NCI-H524 treated with DMSO at 0.1 percent for 48 hours (cell line): ENCODE data around the gene EYS.
"Not testable (repeated sequence)": the region's sequence is repeated elsewhere in the genome, so short reads cannot be mapped to it uniquely, and the experiment has no call there.

Experiments
- DNase-seq: peaks from one replicate; lab custom pipeline; 2025; lab: John Stamatoyannopoulos, UW

Gene EYS

DNA sequence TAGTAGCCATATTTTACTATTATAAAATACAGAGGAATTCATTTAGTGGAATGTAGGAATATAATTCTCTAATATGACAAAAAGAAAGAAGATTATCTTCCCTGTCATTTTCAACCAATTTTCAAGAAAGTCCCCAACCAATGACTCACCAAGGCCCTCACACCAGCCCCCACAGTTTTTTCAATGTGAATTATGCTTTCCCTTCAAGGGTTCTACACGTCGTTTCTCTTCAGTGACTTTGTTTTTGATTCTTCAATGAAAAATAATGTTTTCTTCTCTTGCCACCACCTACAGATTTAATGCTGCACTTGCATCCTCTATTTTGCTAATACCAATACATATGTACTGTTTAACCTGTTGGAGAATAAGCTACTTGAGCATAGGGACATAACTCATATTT lies 1230.1 kb downstream of the EYS start:
- DNase-seq, result no peak

DNA sequence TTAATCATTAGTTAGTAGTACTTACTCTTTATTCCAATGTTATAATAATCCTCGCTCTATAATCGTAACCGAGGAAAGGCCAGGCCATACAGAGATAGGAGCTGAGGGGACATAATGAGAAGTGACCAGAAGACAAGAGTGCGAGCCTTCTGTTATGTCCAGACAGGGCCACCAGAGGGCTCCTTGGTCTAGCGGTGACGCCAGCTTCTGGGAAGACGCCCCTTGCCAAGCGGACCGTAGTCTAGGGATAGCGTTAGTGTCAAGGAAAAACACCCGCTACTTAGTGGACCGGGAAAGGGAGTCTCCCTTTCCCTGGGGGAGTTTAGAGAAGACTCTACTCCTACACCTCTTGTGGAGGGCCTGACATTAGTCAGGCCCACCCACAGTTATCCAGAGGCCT lies 1237.6 kb downstream of the EYS start:
- not testable (repeated sequence) for DNase-seq

DNA sequence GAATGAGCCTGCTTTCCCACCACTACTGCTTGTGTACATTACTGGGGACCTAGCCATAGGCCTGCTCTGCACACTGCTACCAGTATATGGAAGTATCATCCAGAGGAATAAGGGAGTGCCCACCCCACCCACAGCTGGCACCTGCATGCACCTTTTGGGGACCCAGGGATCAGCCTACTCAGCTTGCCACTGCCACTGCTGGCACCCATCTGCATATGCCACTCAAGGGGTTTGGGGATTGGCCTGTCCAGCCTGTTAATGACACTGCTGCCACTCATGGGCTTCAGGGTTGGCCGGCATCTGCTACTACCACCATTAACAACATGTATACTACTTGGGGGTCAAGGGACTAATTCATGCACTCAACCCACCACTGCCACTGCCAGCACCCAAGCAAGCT lies 1239.4 kb downstream of the EYS start:
- no peak for DNase-seq

- DNase-seq, result no peak
These were observed 1247.5 kb downstream of the EYS start for GRCh38 chr6:64459411-64459944.

DNA sequence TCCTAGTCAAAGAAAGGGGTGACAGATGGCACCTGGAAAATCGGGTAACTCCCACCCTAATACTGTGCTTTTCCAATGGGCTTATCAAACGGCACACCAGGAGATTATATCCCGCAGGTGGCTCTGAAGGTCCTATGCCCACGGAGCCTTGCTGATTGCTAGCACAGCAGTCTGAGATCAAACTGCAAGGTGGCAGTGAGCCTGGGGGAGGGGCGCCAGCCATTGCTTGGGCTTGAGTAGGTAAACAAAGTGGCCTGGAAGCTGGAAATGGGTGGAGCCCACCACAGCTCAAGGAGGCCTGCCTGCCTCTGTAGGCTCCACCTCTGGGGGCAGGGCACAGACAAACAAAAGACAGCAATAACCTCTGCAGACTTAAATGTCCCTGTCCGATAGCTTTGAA lies 1258.9 kb downstream of the EYS start:
- not testable (repeated sequence) for DNase-seq

DNA sequence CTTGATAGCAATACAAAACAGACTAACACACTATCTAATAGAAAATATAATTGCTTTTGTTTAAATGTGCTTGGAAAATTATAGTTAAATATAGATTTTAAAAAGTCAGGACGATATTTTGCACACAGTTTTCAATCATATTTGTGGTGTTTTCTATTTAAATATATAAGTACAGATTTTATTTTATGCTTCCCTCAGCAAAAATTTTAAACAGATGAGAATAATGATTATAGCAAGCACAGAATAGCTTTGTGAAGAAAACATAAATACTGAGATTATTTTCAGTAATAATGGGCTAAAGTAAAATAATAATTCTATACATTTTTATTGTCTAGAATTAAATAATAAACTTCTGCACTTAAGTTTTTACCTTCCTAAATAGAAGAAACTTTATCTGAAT lies 1262.0 kb downstream of the EYS start:
- DNase-seq, result no peak

DNA sequence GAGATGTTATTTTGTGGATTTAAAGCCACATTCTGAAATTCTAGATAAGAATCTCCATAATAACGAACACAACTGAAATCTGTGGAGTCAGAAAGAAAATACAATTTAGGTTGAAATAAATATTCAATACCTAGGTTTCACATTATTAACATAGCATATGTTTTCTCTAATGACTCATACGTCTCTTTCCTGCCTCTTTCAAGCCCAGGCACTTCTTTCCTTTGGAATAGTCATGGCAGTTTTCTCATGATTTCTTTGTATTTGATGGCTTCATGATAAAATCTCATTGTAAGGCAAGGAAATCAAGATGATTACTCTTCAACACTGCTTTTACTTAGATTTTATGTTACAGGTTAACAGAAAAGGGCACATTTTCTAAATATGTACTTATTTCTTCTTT lies 1267.8 kb downstream of the EYS start:
- no peak for DNase-seq

DNA sequence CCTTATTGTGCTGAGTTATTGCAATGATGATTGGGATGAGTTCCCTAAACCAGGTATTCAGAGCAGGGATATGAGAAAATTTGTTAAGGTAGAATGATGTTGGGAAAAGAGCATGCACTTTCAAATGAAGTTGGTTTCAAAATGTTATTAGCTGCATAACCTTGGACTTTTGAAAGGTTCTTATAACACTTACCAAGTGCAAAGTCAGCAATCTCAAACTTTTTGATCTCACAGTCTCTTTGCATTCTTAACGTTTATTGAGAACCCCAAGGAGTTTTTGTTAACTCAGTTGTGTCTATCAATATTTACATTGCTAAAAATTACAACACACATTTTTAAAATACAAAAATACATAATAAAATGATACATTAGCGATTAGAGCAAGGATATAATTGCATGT lies 1269.0 kb downstream of the EYS start:
- no peak for DNase-seq

DNA sequence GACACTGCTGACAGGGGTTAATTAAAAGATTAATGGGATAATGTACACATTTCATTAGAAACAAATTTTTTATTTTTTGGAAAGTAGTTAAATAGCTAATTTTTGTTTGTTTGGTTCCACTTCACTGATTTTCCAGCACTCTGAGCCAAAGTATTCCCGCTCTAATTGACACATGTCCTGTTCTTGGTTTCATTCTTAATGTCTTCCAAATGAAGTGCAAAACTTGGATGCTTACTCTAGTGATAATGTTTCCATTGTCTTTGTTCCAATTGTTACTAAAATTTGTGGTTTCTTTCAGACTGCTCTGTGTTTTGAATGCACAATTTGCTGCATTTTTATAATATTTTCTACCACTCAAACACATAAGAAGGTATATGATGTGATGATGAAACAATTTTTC lies 1277.1 kb downstream of the EYS start:
- DNase-seq, result no peak

DNA sequence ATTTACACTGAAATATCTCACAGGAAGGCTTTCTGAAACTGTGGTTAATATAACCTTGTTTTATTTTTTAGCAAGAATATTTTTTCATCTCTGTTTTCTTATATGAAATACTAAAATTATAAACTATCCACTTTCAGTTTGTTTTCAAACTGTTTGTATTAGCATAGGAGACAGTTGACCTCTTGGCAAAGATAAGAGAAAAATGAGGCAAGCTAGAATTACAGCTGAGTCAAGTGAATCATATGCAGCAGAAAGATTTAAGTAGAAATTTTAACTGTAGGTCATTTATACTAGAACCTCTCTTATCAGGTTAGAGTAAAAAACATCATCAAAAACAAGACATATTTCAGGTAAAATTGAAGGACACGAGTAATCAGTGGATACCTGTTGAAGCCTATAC lies 1278.8 kb downstream of the EYS start:
- no peak for DNase-seq

- DNase-seq, result no peak
These were observed 1291.1 kb downstream of the EYS start for GRCh38 chr6:64415926-64416325.

GRCh38 chr6:64411226-64411625 lies 1295.8 kb downstream of the EYS start:
- DNase-seq, result no peak

- DNase-seq, result no peak
These were observed 1297.1 kb downstream of the EYS start for GRCh38 chr6:64409948-64410347.

- DNase-seq, result no peak
These were observed 1302.6 kb downstream of the EYS start for GRCh38 chr6:64404396-64404795.

GRCh38 chr6:64383277-64383676 lies 1323.7 kb downstream of the EYS start:
- DNase-seq, result no peak

GRCh38 chr6:64376394-64376793 lies 1330.6 kb downstream of the EYS start:
- DNase-seq, result no peak

DNA sequence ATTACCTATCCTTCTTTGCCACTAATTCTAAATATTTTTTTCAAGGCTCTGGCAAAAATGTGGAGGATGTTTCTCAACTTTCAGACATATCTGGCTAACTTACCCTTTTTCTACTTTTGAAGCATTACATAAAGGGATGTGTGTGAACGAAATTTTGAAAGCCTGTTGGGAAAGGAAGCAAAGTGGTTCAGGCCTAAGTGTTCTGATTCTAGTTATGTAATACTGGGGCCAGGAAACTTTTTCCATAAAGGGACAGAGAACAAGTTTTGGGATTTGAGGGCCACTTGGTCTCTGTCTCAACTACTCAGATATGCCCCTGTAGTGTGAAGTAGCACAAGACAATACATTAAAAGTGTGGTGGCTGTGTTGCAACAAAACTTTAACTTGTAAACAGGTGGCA lies 1349.6 kb downstream of the EYS start:
- no peak for DNase-seq

- no peak for DNase-seq
These were observed 1359.6 kb downstream of the EYS start for GRCh38 chr6:64347411-64347810.

DNA sequence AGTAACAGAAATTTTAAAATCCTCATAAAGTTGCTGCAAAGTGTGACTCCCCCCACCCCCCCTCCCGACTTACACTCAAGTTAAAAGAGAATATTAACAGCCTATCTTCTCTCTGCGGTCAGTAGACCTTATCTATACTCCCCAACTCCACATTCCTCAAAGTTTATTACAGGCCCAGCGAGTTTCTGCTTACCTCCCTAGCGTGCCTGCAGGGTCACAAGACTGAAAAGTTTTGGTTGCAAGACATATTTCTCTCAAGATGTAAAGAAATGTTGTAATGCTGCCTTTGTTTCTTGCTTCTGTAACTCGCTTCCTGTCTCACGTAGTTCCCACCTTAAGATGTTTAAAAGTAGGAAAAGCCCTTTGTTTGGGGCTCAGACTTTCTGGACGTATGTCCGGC lies 1371.8 kb downstream of the EYS start:
- no peak for DNase-seq

DNA sequence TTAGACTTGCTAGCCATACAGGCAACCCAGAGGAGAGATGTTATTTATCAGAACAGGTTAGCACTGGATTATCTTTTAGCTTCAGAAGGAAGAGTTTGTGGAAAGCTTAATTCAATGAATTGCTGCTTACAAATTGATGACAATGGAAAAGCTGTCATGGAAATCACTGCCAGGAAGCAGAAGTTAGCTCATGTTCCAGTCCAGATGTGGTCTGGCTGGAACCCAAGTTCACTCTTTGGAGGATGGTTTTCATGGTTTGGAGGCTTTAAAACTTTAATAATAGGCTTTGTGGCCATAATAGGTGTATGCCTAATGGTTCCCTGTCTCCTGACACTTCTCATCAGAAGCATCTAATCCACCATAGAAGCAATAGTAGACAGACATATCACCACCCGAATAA lies 1372.4 kb downstream of the EYS start:
- DNase-seq, result no peak

DNA sequence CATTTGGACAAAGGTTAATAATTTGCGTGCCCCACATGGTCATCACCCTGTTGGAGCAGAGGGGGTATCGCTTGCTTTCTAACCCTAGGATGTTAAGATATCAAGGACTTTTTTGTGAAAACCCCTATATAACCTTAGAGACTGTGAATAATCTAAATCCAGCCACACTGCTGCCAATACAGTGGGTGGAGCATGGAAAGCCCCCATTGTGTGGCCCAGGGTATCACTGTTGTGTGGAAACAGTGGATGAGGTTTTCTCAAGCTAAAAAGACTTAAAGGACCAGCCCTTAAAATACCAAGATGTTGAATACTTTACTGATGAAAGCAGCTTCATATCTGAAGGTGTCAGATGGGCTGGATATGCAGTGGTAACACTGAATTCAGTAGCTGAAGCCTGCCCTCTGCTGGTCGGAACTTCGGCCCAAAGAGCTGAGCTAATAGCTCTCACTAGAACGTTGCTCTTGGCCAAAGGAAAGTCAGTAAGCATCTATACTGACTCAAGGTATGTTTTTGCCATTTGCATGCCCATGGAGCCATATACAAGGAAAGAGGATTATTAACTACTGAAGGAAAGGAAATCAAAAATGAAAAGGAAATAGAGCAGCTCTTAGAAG lies 1376.2 kb downstream of the EYS start:
- DNase-seq, result no peak

GRCh38 chr6:64326939-64327338 lies 1380.1 kb downstream of the EYS start:
- no peak for DNase-seq

- no peak for DNase-seq
These were observed 1381.9 kb downstream of the EYS start for GRCh38 chr6:64325093-64325492.

DNA sequence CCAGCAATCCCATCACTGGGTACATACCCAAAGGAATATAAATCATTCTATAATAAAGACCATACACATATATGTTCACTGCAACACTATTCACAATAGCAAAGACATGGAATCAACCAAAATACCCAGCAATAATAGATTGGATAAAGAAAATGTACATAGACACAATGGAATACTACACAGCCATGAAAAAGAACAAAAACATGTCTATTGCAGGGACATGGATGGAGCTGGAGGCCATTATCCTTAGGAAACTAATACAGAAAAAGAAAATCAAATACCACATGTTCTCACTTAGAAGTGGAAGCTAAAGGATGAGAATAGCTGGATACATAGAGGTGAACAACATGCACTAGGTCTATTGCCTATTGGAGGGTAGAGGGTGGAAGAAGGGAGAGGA lies 1396.8 kb downstream of the EYS start:
- DNase-seq, result no peak
